ENCODE data around the gene LDLR.
A peak's percentile ranks its signal among the peaks of the same experiment; 100 is the strongest.
"Not testable (repeated sequence)": the region's sequence is repeated elsewhere in the genome, so short reads cannot be mapped to it uniquely, and the experiment has no call there.

Gene LDLR

DNA sequence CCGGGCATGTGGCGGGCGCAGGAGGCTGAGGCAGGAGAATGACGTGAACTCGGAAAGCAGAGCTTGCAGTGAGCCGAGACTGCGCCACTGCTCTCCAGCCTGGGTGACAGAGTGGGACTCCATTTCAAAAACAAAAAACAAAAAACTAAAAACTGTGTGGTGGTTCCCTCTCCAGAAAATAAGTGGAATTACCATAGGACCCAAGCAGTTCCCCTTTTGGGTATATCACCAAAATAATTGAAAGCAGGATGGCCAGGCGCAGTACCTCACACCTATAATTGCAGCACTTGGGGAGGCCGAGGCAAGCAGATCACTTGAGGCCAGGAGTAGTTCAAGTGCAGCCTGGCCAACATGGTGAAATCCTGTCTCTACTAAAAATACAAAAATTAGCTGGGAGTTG, 15.7 kb upstream of the LDLR start:
- no peak for DNase-seq

DNA sequence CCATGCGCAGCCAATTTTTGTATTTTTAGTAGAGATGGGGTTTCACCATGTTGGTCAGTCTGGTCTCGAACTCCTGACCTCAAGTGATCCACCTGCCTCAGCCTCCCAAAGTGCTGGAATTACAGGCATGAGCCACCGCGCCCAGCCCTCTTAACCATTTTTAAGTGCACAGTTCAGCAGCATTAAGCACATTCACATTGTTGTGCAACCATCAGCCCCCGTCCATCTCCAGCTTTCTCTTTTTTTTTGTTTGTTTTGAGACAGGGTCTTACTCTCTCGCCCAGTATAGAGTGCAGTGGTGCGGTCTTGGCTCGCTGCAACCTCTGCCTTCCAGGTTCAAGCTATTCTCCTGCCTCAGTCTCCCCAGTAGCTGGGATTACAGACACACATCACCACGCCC, 12.5 kb upstream of the LDLR start:
- DNase-seq = not testable (repeated sequence)

DNA sequence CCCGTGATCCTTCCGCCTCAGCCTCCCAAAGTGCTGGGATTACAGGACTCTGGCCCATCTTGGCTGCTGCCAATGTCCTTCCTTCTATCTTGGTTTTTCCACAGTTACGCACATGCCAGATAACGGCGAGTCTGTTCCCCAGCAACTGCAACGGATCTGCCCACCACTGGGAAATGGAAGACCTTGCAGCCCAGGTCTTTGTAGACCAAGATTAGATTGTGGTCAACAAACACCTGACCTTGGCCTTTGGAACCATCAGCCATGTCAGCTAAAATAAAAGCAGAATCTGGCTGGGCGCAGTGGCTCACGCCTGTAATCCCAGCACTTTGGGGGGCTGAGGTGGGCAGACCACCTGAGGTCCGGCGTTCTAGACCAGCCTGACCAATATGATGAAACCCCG, 10.4 kb upstream of the LDLR start:
- no peak for DNase-seq

DNA sequence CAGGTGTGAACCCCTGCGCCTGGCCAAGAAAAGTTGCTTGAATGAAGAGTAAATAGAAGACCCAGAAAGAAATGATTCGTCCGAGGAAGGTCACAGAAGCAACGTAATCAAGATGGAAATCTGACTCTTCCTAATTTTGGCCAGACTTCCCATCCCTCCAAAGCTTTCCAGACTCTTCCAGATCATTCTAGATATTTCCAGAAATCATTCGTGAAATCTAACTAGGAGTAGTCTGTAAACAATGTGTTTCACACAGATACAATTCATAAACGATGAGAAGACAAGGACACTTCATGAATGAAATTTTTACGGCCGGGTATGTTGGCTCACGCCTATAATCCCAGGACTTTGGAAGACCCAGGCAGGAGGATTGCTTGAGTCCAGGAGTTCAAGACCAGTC, 9.3 kb upstream of the LDLR start:
- no peak for DNase-seq

DNA sequence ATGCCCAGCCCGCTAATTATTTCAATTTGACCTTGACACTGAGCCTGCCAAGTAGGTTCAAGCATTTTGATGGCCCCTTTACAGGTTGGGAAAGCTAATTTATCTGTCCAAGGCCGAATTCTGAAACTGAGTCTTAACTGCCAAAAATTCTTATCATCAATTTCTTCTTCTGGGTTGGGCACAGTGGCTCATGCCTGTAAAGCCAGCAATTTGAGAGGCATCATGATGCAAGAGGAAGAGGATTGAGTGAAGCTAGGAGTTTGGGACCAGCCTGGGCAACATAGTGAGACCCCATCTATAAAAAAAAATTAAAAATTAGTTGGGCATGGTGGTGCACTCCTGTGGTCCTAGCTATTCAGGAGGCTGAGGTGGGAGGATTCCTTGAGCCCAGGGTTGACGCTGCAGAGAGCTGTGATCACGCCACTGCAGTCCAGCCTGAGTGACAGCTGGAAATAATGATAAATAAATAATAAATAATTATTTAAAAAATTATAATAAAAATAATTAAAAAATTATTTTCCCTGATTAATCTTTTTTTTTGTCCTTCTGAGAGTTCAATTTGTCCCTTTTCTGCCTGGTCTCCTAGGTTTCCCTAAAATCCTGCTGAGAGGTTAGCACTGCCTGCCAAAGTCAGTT, 1.3 kb upstream of the LDLR start:
- DNase-seq = no peak

DNA sequence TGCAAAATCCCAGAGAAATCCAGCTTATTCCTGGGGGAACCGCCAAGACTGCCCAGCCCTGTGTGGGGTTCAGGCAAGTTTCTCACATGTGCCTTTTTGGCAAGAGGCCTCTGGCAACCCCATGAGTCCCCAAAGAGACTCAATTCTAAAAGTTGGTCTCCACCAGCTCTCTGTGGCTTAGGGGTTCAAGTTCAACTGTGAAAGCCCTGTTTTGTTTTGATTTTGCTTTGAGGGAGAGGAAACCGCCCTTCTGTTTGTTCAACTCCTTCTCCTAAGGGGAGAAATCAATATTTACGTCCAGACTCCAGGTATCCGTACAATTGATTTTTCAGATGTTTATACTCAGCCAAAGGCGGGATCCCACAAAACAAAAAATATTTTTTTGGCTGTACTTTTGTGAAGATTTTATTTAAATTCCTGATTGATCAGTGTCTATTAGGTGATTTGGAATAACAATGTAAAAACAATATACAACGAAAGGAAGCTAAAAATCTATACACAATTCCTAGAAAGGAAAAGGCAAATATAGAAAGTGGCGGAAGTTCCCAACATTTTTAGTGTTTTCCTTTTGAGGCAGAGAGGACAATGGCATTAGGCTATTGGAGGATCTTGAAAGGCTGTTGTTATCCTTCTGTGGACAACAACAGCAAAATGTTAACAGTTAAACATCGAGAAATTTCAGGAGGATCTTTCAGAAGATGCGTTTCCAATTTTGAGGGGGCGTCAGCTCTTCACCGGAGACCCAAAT, 583 bp upstream of the LDLR start:
- DNase-seq = no peak

DNA sequence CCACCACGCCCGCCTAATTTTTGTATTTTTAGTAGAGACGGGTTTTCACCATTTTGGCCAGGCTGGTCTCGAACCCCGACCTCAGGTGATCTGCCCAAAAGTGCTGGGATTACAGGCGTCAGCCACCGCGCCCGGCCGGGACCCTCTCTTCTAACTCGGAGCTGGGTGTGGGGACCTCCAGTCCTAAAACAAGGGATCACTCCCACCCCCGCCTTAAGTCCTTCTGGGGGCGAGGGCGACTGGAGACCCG, 676 bp downstream of the LDLR start:
- not testable (repeated sequence) for DNase-seq

DNA sequence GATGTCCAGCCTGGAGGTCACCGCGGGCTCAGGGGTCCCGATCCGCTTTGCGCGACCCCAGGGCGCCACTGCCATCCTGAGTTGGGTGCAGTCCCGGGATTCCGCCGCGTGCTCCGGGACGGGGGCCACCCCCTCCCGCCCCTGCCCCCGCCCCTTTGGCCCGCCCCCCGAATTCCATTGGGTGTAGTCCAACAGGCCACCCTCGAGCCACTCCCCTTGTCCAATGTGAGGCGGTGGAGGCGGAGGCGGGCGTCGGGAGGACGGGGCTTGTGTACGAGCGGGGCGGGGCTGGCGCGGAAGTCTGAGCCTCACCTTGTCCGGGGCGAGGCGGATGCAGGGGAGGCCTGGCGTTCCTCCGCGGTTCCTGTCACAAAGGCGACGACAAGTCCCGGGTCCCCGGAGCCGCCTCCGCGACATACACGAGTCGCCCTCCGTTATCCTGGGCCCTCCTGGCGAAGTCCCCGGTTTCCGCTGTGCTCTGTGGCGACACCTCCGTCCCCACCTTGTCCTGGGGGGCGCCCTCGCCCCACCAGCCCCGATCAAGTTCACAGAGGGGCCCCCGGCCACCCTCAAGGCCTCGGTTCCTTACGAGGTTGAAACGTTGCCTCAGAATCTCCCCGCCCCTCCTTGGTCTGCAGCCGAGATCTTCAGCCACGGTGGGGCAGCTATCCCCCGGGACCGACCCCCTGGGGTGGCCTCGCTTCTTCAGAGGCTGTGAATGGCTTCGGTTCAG, 1.2 kb downstream of the LDLR start:
- peak; percentile 98 for DNase-seq

DNA sequence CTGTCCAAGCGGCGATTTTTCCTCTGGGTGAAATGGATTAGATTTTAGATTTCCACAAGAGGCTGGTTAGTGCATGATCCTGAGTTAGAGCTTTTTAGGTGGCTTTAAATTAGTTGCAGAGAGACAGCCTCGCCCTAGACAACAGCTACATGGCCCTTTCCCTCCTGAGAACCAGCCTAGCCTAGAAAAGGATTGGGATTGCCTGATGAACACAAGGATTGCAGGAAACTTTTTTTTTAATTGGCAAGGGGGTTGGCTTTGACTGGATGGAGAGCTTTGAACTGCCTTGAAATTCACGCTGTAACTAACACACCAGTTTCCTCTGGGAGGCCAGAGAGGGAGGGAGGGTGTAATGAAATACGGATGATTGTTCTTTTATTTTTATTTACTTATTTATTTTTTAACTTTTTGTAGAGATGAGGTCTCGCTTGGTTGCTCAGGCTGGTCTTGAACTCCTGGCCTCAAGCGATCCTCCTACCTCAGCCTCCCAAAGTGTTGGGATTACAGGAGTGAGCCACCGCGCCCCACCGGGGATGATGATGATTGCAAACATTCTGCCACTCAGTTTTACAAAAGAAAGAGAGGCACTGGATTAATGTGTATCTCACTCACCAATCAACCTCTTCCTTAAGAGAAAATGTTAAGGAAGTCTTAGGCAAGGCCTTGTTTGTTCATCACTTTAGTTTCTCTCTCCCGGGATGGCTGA, 1.9 kb downstream of the LDLR start:
- peak; percentile 55 for DNase-seq

DNA sequence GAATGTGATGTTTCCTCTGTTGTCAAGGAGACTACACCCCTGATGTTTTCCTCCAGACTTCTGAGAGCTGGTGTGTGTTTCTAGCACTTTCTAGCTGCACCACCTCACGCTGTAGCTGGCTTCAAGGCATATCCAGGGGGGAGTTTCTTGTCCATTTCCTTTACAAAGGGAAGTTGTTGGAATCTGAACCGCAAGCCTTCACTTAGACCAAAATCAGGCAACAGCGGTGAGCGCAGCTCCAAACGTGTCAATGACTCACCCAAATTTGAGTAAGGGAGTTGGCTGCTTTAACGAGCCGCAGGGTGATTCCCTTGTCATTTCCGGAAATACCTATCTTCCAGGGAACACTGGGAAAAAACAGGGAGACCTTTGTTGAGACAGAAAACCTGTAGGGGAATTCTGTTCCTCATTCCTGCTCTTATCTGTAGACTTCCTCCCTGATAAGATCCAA, 2.5 kb downstream of the LDLR start:
- peak; percentile 90 for DNase-seq

DNA sequence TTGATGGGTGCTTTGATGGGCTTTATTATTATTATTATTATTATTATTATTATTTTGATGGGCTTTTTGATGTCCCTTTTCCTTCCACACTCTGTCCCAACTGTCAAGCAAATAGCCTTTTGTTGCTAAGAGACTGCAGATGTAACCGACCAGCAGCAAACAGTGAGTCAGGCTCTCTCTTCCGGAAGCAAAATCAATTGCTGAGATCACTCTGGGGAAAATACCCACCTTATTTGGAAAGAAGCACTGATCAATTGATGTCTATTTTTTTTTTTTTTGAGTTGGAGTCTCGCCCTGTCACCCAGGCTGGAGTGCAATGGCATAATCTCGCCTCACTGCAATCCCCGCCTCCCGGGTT, 2.9 kb downstream of the LDLR start:
- DNase-seq = peak; percentile 93

DNA sequence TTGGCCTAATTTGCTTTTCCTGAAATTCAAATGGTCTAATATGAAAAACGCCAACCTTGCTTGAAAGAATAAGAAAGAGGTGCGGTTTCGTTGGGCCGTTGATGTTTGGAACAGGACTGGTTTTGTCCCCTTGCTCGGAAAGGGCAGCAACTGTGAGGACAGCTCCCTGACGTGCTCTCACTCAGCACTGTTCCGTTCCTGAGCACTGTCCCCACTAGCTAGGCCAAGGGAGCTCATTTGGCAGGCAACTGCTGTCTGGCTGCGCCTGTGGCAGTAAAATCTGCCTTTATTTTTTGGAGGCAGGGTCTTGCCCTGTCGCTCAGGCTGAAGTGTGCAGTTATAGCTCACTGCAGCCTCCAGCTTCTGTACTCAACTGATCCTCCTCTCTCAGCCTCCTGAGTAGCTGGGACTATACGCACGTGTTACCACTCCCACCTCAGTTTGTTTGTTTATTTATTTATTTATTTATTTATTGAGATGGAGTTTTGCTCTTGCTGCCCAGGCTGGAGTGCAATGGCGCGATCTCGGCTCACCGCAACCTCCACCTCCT, 4.5 kb downstream of the LDLR start:
- DNase-seq = peak; percentile 20

DNA sequence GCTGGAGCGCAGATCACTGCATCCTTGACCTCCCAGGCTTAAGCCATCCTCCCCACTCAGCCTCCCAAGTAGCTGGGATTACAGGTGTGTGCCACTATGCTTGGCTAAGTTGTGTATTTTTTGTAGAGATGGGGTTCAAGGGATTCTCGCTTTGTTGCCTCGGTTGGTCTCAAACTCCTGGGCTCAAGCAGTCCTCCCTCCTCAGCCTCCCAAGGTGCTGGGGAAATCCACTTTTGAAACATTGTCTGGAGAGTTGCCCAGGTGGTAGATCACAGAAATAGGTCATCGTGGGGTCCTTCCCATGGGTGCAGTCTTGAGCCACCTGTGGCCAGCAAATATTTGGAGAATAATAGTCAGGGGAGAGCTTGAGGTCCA, 5.2 kb downstream of the LDLR start:
- no peak for DNase-seq

DNA sequence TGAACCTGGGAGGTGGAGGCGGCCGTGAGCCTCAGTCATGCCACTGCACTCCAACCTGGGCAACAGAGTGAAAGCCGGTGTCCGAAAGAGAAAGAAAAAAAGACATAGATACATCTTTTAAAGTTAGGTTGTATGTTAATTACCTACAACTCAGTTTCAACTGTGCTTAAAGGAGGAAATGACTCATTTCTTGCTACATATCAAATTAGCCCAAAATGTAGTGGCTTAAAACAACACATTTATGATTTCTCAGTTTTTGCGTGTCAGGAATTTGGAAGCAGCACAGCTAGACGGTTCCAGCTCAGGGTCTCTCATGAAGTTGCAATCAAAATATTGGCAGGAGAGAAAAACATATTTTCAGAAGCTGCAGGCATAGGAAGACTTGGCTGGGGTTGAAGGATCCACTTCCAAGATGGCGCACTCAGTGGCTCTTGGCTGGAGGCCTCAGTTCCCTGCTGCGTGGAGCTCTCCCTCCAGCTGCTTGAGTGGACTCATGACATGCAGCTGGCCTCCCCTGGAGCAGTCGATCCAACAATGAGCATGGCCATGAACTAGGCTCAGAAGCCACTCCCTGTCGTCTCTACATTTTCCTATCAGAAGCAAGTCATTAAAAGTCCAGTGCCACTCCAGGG, 7.1 kb downstream of the LDLR start:
- peak; percentile 64 for DNase-seq

DNA sequence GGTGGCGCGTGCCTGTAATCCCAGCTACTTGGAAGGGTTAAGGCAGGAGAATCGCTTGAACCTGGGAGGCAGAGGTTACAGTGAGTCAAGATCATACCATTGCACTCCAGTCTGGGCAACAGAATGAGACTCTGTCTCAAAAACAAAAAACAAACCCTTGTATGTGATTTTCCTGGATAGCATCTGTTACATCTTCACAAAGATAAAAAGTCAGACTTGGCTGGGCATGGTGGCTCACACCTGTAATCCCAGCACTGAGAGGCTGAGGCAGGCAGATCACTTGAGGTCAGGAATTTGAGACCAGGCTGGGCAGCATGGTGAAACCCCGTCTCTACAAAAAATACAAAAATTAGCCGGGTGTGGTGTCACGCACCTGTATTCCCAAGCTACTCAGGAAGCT, 8.1 kb downstream of the LDLR start:
- not testable (repeated sequence) for DNase-seq

DNA sequence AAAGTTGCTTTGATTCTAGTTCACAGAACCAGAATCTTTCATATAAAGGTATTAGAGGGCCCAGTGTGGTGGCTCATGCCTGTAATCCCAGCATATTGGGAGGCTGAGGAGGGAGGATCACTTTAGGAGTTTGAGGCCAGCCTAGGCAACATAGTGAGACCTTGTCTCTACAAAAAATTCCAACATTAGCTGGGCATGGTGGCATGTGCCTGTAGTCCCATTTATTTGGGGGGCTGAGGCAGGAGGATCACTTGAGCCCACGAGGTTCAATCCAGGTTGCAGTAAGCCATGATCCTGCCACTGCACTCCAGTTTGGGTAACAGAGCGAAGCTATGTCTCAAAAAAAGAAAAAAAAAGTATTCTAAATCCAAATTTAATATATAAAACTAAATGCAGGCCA, 9.1 kb downstream of the LDLR start:
- no peak for DNase-seq

DNA sequence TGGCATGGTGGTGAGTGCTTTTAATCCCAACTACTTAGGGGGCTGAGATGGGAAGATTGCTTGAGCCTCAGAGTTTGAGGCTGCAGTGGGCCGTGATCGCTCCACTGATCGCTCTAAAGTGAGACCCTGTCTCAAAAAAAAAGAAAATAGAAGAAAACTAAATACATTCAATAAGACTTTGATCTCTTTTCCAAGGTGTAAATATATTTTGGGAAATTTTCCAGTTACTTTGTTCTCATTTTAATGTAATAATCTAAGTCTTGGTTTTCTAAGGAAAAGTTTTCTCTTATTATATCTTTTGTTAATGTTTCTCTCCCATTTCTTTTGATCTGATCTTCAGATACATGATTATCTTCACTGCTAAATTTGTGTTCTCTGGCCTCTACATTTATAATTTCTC, 9.6 kb downstream of the LDLR start:
- no peak for DNase-seq

DNA sequence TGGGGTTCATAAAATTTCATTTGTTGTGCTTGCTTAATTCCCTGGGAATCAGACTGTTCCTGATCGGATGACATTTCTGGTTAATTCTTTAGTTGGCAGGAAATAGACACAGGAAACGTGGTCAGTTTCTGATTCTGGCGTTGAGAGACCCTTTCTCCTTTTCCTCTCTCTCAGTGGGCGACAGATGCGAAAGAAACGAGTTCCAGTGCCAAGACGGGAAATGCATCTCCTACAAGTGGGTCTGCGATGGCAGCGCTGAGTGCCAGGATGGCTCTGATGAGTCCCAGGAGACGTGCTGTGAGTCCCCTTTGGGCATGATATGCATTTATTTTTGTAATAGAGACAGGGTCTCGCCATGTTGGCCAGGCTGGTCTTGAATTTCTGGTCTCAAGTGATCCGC, 10.8 kb downstream of the LDLR start:
- DNase-seq = no peak

DNA sequence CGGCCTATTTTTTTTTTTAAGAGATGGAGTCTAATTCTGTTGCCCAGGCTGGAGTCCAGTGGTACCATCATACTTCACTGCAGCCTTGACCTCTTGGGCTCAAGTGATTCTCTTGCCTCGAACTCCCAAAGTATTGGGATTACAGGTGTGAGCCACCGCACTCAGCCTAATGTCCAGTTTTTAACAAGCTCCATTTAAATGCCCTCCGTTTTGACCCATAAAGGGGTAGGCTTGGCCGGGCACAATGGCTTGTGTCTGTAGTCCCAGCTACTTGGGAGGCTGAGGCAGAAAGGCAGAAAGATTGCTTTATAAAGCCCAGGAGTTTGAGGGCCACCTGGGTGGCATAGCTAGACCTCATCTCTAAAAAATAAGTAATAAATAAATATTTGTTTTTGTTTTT, 11.8 kb downstream of the LDLR start:
- DNase-seq = no peak

DNA sequence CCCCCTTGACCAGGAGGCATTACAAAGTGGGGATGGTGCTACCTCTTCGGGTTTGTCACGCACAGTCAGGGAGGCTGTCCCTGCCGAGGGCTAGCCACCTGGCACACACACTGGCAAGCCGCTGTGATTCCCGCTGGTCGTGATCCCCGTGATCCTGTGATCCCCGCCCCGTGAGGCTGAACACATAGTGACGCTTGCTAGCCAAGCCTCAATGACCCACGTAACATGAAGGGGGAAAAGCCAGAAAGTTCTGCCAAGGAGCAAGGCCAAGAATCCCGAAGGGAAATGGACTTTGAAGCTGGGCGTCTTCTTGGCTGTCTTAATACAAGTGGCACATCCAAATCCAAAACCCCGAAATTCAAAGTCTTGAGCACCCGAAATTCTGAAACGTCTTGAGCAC, 13.7 kb downstream of the LDLR start:
- no peak for DNase-seq

DNA sequence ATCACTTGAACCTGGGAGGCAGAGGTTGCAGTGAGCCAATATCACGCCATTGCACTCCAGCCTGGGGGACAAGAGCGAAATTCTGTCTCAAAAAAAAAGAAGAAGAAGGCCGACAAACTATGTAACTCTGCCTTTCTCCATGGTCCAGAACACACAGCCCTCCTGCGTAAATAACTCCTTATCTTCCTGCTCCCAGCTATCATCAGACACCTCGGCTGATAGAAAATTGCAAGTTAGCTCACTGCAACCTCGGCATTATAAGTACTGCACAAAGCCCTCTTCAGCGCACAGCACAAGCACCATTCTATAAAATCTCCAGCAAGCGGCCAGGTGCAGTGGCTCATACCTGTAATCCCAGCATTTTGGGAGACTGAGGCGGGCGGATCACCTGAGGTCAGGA, 14.4 kb downstream of the LDLR start:
- DNase-seq = not testable (repeated sequence)

DNA sequence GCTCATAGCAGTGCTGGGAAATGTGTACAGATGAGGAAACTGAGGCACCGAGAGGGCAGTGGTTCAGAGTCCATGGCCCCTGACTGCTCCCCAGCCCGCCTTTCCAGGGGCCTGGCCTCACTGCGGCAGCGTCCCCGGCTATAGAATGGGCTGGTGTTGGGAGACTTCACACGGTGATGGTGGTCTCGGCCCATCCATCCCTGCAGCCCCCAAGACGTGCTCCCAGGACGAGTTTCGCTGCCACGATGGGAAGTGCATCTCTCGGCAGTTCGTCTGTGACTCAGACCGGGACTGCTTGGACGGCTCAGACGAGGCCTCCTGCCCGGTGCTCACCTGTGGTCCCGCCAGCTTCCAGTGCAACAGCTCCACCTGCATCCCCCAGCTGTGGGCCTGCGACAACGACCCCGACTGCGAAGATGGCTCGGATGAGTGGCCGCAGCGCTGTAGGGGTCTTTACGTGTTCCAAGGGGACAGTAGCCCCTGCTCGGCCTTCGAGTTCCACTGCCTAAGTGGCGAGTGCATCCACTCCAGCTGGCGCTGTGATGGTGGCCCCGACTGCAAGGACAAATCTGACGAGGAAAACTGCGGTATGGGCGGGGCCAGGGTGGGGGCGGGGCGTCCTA, 15.9 kb downstream of the LDLR start:
- DNase-seq = no peak

DNA sequence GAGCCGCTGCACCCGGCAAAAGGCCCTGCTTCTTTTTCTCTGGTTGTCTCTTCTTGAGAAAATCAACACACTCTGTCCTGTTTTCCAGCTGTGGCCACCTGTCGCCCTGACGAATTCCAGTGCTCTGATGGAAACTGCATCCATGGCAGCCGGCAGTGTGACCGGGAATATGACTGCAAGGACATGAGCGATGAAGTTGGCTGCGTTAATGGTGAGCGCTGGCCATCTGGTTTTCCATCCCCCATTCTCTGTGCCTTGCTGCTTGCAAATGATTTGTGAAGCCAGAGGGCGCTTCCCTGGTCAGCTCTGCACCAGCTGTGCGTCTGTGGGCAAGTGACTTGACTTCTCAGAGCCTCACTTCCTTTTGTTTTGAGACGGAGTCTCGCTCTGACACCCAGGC, 17.2 kb downstream of the LDLR start:
- no peak for DNase-seq

Measured in CD4-positive, alpha-beta T cell treated with Interleukin-17A for 1 hour (primary cell).